ENCODE measurements around the gene SFRP2.

The SFRP2 gene

DNA sequence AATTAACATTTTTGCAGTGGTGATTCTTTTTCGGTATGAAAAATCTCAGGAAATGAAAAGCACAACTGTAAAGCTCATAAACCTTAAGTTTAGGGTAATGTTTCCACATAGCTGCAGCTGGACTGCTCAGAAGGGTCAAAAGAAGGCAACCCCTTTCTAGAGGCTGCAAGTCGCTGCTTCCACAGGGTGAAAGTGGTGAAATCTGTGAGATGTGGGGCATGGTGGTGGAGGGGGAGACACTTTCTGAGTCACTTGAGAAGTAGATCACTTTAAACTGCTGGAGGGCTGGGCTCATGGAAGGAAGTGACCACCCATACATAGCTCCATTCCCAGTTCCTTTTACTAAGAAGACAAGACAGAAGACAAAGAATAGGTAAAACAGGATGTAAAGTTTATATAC lies 8.7 kb downstream of the SFRP2 start:
- intact Hi-C loops (cut with DNase I): no loop called here
- DNase-seq: no peak

DNA sequence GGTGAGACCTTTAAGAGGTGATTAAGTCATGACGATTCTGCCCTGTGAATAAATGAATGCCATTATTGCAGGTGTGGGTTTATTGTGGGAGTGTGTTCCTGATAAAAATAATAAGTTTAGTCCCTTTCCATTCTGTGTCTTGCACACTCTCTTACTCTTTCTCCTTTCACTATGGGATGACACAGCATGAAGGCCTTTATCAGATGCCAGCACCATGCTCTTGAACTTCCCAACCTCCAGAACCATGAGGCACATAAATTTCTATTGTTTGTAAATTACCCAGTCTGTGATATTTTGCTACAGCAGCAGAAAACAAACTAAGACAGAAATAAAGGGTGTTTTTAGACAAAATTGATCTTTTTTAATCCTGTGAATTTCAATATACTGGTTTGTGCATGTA lies 10.5 kb downstream of the SFRP2 start:
- DNase-seq: no peak
- intact Hi-C loops (cut with DNase I): no loop called here

GRCh38 chr4:153777421-153777820 lies 11.5 kb downstream of the SFRP2 start:
- DNase-seq: no peak
- intact Hi-C loops (cut with DNase I): no loop called here

DNA sequence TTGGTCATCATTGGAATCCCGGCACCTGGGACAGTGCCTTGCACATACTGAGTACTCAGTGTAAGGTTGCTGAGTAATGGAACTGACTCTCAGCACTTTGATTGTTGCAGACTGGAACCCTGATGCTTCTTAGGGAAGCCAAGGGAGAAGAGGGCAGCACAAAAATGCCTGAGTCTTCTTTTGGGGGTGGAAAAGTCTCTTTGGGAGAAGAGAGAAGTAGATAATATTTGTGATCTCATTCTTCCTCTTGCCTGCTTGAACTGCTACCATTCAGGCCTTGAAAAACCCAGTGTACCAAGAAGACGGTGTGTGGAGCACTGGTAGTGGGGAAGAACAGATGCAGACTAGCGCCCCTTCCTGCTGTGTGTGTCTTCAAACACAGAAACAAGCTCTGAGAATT lies 12.3 kb downstream of the SFRP2 start:
- intact Hi-C loops (cut with DNase I): no loop called here
- DNase-seq: no peak

GRCh38 chr4:153773236-153773690 lies 15.6 kb downstream of the SFRP2 start:
- DNase-seq: no peak
- intact Hi-C loops (cut with DNase I): no loop called here

GRCh38 chr4:153771046-153771445 lies 17.8 kb downstream of the SFRP2 start:
- intact Hi-C loops (cut with DNase I): no loop called here
- no peak for DNase-seq

GRCh38 chr4:153766758-153767157 lies 22.1 kb downstream of the SFRP2 start:
- DNase-seq: no peak
- intact Hi-C loops (cut with DNase I): no loop called here

GRCh38 chr4:153765894-153766293 lies 23.0 kb downstream of the SFRP2 start:
- no peak for DNase-seq
- intact Hi-C loops (cut with DNase I): no loop called here

DNA sequence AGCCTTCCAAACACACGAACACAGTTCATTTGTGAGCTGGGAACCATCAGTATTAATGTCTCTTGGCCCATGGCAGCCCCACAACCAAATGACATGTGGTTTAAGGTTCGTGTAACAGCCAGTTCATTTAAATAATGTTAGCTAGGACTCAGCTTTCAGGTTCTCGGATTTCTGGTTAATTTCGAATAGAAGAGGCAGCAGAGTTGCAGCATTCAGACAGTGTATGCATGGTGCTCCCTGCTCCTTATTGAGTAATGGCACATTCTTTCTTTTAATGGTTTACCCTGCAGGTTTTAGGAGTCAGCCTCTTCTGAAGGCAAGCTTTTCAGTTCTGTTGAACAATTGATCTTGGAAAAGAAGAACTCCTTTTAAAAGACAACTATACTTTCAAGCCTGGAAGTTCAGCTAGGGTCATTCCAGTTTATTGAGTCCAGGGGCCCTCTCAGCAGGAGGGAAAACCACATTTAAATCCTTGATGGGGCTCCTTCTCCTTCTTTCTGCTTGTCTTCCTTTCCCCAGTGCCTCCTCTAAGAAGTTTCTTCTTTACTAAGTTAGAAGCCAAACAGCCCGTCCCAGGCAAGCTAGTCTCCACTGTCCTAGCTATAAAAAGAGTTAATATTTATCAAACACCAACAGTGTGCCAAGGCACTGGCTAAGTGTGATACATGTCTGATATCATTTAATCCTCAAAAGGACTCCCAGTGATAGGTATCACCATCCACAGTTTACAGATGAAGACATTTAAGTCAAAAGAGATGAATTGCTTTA lies 24.1 kb downstream of the SFRP2 start:
- intact Hi-C loops (cut with DNase I): no loop called here
- DNase-seq: no peak

DNA sequence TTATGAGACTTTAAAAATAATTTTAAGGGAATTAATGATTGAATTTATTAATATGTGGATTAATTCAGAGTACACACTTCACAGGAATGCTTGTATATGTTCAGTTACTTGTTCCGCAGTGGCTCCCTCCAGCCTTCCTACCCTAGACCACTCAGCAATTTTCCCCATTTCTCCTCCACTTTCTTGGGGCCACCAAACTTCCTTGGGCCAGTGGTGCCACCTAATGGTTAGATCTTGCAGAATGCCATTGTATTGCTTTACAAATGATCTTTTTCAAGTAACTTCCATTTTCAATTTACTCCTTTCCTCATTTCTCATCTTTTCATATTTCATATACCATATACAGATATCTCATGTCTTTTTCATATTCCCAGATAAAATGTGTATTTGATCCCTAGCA lies 25.5 kb downstream of the SFRP2 start:
- intact Hi-C loops (cut with DNase I): no loop called here

DNA sequence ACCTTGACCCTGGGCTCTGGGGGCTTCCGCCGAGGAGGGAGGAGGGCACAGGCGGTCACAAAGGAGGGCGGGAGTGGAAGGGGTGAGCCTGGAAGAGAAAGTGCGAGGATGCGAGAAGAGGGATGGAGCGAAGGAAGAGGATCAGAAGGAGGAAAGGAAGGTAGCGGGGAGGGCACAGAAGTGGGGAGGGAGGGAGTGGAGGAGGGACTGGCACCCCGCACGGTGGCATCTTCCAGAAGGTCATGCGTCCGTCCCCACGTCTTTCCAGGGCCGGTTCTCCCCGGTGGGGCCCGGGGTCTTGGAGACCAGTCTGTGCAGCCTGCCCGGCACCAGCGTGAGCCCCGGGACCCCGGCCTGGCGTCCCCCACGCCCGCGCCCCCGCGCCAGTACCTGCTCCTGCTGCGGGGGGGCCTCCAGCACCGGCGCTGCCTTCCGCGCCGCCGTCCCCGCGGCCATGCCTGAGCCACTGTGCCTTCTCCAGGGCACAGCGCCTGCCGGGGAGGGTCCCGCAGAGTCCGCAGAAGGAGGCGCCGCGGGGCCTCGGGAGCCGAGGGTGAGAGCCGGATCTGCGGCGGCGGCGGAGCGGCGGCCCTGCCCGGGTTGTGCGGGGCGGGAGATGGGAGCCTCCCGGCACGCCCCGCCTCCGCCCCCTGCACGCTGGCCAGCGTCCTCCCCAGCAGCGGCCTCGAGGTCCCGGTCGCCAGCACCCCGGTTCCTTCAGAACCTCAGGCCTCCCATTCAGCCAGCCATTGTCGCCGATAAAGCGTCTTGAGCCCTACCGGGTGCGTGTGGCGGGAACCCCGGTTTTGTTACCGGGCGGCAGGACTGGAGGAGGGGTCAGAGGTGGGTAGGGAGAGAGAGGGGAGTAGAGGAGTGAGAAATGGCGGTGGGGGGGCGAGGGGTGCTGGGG lies 29.2 kb downstream of the SFRP2 start, which contains the start of gene RNF175:
RNF175 (minus strand) TSS at position 618 of the 910 bp plus-strand sequence; CDS start at position 456, 162 bp downstream.
- intact Hi-C loops (cut with DNase I): no loop called here
- peak in 8 of 10 donors; percentile 19 to 90 (median 34) for DNase-seq

More for the DNA sequence above, 25.5 kb downstream of the SFRP2 start:
- DNase-seq: no peak

DNA sequence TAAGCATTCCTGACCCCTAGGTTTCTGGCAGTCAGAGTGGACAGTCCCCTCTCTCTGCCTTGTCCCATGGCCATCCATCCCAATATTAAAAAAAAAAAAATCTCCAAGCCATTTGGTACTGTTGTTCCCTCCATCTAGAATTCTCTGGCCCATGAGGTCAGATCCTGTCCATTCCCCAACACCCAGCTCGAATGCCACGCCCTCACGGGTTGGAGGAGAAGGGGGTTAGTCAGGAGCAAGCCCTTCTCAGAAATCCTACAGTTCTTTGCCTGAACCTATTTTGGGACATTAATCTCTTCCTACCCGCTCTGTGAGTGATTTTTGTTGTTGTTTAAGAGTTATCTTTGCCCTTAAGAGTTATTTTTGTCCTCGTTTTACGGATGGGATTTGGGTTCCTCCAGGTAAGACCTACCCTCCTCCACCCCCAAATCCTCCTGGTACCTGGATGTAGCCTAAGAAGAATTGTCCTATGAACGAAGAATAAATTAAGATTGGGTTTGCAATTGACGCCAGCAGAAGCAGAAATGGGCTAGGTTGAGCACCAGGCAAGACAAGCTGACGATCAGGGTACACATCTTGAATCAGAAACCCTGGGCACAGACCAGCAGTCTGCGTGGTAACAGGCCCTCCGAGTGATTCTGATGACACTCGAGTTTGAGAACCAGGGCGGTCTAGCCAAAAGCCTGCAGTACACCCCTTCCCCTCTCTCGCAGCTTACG lies 30.0 kb downstream of the SFRP2 start:
- intact Hi-C loops (cut with DNase I): no loop called here
- peak in 2 of 10 donors; percentile 14 to 15 for DNase-seq

GRCh38 chr4:153758136-153758535 lies 30.7 kb downstream of the SFRP2 start:
- DNase-seq: no peak
- intact Hi-C loops (cut with DNase I): no loop called here

DNA sequence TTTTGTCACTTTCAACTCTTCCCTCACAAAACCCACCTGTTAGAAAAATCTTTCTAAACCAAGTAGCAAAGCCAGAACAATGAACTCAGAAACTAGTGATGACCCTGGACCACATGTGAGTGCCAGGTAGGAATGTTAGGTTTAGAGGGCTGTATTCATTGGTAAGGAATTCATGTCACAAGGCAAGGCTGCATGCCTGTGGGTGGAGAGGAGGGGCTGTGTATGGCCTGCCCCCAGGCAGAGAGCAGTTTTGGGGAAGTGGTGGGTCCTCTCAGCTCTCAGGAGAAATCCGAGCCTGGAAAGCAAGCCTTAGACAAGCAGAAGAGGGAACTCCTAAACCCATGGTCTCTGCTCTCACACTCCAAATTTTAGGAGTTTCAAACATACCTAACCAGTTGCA lies 31.5 kb downstream of the SFRP2 start:
- no peak for DNase-seq
- intact Hi-C loops (cut with DNase I): no loop called here

- no peak for DNase-seq
- intact Hi-C loops (cut with DNase I): no loop called here
Measured at GRCh38 chr4:153755186-153755585, 33.7 kb downstream of the SFRP2 start.

GRCh38 chr4:153750197-153750817 lies 38.6 kb downstream of the SFRP2 start:
- DNase-seq: peak in 6 of 10 donors; percentile 31 to 90 (median 56)
- intact Hi-C loops (cut with DNase I): loop anchor here (5.0 kb wide), 1 partner anchor 108 kb away; no protein-coding TSS in a partner anchor

- intact Hi-C loops (cut with DNase I): loop anchor here (10.0 kb wide), 1 partner anchor 404 kb away; the partner anchor contains the start of gene MND1
- DNase-seq: peak in 3 of 10 donors; percentile 40 to 85 (median 71)
Measured at GRCh38 chr4:153748378-153748777, 40.5 kb downstream of the SFRP2 start.

DNA sequence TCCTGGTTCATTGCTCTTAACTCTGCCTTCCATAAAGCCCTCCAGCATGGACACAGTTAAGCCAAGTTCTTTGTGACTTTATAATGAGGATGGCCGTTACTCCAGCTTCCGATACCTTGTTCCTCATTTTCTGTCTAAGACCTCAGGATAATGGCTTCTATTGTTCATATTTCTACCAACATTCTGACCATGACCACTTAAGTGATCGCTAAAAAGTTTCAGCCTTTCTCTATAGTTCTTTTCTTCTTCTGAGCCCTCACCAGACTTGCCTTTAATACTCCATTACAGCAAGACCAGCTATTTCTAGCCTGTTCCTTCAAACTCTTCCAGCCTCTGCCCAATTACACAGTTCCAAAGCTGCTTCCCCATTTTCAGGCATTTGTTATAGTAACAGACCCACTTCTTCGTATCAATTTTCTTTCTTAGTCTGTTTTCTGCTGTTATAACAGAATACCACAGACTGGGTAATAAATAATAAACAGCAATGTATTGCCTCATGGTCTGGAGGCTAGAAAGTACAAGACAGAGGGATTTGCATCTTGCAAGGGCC lies 41.4 kb downstream of the SFRP2 start:
- intact Hi-C loops (cut with DNase I): loop anchor here (10.0 kb wide), 1 partner anchor 403 kb away; the partner anchor contains the start of gene MND1

GRCh38 chr4:153745651-153746050 lies 43.2 kb downstream of the SFRP2 start:
- intact Hi-C loops (cut with DNase I): loop anchor here (10.0 kb wide), 1 partner anchor 401 kb away; the partner anchor contains the start of gene MND1
- no peak for DNase-seq

More for the DNA sequence above, 41.4 kb downstream of the SFRP2 start:
- no peak for DNase-seq
